K562 (cell line): ENCODE results near the gene GLB1L2. TPM values are rescaled to one million over a fixed set of nuclear protein-coding genes. Genes with fewer than 3 reads are reported as not detected.
A peak's percentile ranks its signal among the peaks of the same experiment; 100 is the strongest.

ENCODE experiments used
- ATAC-seq: fragments of 200-7000 bp; cut with Tn5 transposase; 3 replicates; pipeline ENCODE4 v1.9.1; 2020; ENCODE audit warnings: moderate library complexity
- BruUV-seq: library from RNA; stranded (reverse); fragments of 400-500 nt; replicated peaks from 2 replicates; lab custom pipeline; 2021; lab: Mats Ljungman, UMichigan
- CTCF ChIA-PET: fragments of 300-600 bp; formaldehyde crosslinking; extraction: SDS; loops from one replicate; lab custom pipeline; 2021; ENCODE audit warnings: low intra/inter-chr PET ratio; lab: Yijun Ruan, JAX
- POLR2A ChIA-PET: fragments of 300-600, 350-650 bp; sonication (Branson Sonifier 250); formaldehyde crosslinking; extraction: SDS; loops from one replicate; lab custom pipeline; 2021; ENCODE audit warnings: antibody characterized with exemption, inconsistent platforms; lab: Yijun Ruan, JAX
- DNase-seq, 4 experiments: peaks; one replicate each; pipeline versions ENCODE4 v3.0.0 to v3.0.0-alpha.2; 2011 to 2018; ENCODE audit warnings: low spot score in 3 of 4, mixed read lengths in 3 of 4; ENCODE audit errors: extremely low read depth in 1 of 4
- FAIRE-seq: peaks from 2 replicates; lab custom pipeline; 2011; peaks lifted over from hg19 to GRCh38; lab: Jason Lieb, UNC
- H2AFZ ChIP-seq: 2 replicates; pipeline ENCODE4 v1.6.0; 2011; ENCODE audit warnings: low read depth, low read length, control low read depth, inconsistent platforms
- H3K27ac ChIP-seq: fragments of 200-600 bp; 3 replicates; pipeline ENCODE4 v1.8.0; 2011; ENCODE audit warnings: low read depth, mild to moderate bottlenecking, control low read depth, inconsistent platforms, low read length, moderate library complexity, mixed read lengths; ENCODE audit errors: extremely low read depth
- H3K27me3 ChIP-seq, 2 experiments: fragments of 300-600 bp in 1 of 2; 2 replicates in 1 of 2; 3 replicates in 1 of 2; pipeline versions ENCODE4 v1.6.0 to v1.8.0; 2011; ENCODE audit warnings: inconsistent platforms in 2 of 2, low read length in 2 of 2, mild to moderate bottlenecking in 1 of 2, mixed read lengths in 1 of 2, moderate library complexity in 1 of 2; ENCODE audit not compliant: control insufficient read depth in 2 of 2, insufficient read depth in 2 of 2
- H3K36me3 ChIP-seq: fragments of 300-600 bp; 3 replicates; pipeline ENCODE4 v1.8.0; 2011; ENCODE audit warnings: mild to moderate bottlenecking, low read length, inconsistent platforms; ENCODE audit not compliant: control insufficient read depth, insufficient read depth
- H3K4me1 ChIP-seq, 2 experiments: fragments of 200-600 bp in 1 of 2; replicated peaks in 1 of 2; 2 replicates in 1 of 2; 3 replicates in 1 of 2; pipeline versions ENCODE4 v1.5.1 to v1.8.0; 2011; ENCODE audit warnings: inconsistent platforms in 2 of 2, low read length in 2 of 2, mild to moderate bottlenecking in 1 of 2, mixed read lengths in 1 of 2, moderate library complexity in 1 of 2; ENCODE audit not compliant: control insufficient read depth in 2 of 2, insufficient read depth in 2 of 2
- H3K4me2 ChIP-seq: 2 replicates; pipeline ENCODE4 v1.6.1; 2011; ENCODE audit warnings: low read length, control low read depth, inconsistent platforms, mixed read lengths; ENCODE audit not compliant: insufficient read depth
- H3K4me3 ChIP-seq: fragments of 200-600 bp; sonication (generic), shearing (Covaris generic); 2 replicates; pipeline ENCODE4 v1.5.1; 2016; ENCODE audit warnings: control low read depth, inconsistent platforms
- H3K79me2 ChIP-seq: fragments of 200-600 bp; 3 replicates; pipeline ENCODE4 v1.8.0; 2011; ENCODE audit warnings: low read length, inconsistent platforms; ENCODE audit not compliant: control insufficient read depth, insufficient read depth
- H3K9ac ChIP-seq, 2 experiments: 2 replicates each; pipeline versions ENCODE4 v1.6.0 to v1.6.1; 2011; ENCODE audit warnings: low read depth in 2 of 2, low read length in 2 of 2, control low read depth in 1 of 2, inconsistent platforms in 1 of 2, mild to moderate bottlenecking in 1 of 2, mixed read lengths in 1 of 2; ENCODE audit not compliant: insufficient read depth in 1 of 2
- H3K9me1 ChIP-seq: one replicate; pipeline ENCODE4 v1.6.0; 2011; ENCODE audit warnings: inconsistent platforms, mild to moderate bottlenecking, low read length, moderate library complexity; ENCODE audit not compliant: control insufficient read depth, insufficient read depth
- H3K9me3 ChIP-seq: replicated peaks from 2 replicates; pipeline ENCODE4 v1.5.1; 2011; ENCODE audit warnings: low read depth, low read length, inconsistent platforms; ENCODE audit not compliant: control insufficient read depth, insufficient read depth
- H4K20me1 ChIP-seq: replicated peaks from 2 replicates; pipeline ENCODE4 v1.6.1; 2011; ENCODE audit warnings: low read length, inconsistent platforms, mixed read lengths; ENCODE audit not compliant: control insufficient read depth, insufficient read depth
- BCOR ChIP-seq: fragments of 450-650 bp; IDR thresholded peaks from 2 replicates; pipeline ENCODE4 v1.6.1; 2016
- KDM1A ChIP-seq, 2 experiments: fragments of 450-650 bp; IDR thresholded peaks; 2 replicates each; pipeline ENCODE4 v1.6.1; 2016; ENCODE audit warnings: mild to moderate bottlenecking in 2 of 2
- PTBP1 ChIP-seq: fragments of 200-400 bp; formaldehyde crosslinking; IDR thresholded peaks from 2 replicates; pipeline ENCODE4 v1.6.1; 2017; ENCODE audit warnings: low read depth, low read length
- RBM25 ChIP-seq: fragments of 200-400 bp; formaldehyde crosslinking; IDR thresholded peaks from 2 replicates; pipeline ENCODE4 v1.6.1; 2018; ENCODE audit warnings: low read length, low read depth, moderate library complexity; ENCODE audit not compliant: severe bottlenecking
- SETDB1 ChIP-seq: IDR thresholded peaks from one replicate; pipeline ENCODE4 v1.6.1; 2012; ENCODE audit warnings: low read length, control low read depth, inconsistent platforms
- SMARCA5 ChIP-seq: fragments of 450-650 bp; IDR thresholded peaks from 2 replicates; pipeline ENCODE4 v1.6.1; 2016
- ZFP36 ChIP-seq: fragments of 150-350 bp; IDR thresholded peaks from 2 replicates; pipeline ENCODE4 v1.6.1; 2018; ENCODE audit warnings: low read length, low read depth; ENCODE audit not compliant: partially characterized antibody
- ZKSCAN3 ChIP-seq: fragments of 250-450 bp; sonication (Bioruptor Pico); IDR thresholded peaks from 2 replicates; pipeline ENCODE4 v1.4.0; 2020
- WGBS: fragments of 100-300 bp; shearing (Covaris generic); methylation state at CpG from one replicate; pipeline ENCODE4 v1.1.6; 2016; ENCODE audit warnings: low coverage, mixed read lengths; ENCODE audit not compliant: insufficient coverage; ENCODE audit errors: missing lambda C conversion rate; 5-methylcytosine and 5-hydroxymethylcytosine counted together
- in situ Hi-C: fragments of 300-500 bp; cut with MboI; formaldehyde crosslinking; loops from 4 replicates; pipeline ENCODE4 v1.15.0; 2018; ENCODE audit warnings: inconsistent platforms, mixed read lengths
- intact Hi-C: fragments of 100-400 bp; cut with micrococcal nuclease; formaldehyde crosslinking; loops from 2 replicates; pipeline ENCODE4 v1.14.2; 2022
- polyA plus RNA-seq, 8 experiments: library from polyadenylated mRNA; depleted of rRNA in 4 of 8; stranded (reverse) in 5 of 8; unstranded in 3 of 8; fragments of >200 nt; fragmentation: Nextera tagmentation in 2 of 8; fragmentation: Illumina TruSeq in 1 of 8; extraction: Ambion mirVana in 2 of 8; extraction: Trizol in 1 of 8; gene quantifications; 2 replicates each; pipeline versions ENCODE4 v1.2.1 to v1.2.3, GENCODE V29; 2011 to 2014; ENCODE audit warnings: inconsistent platforms in 1 of 8, missing spikeins in 1 of 8
- total RNA-seq, 7 experiments: library from RNA; depleted of rRNA in 6 of 7; stranded (reverse); fragments of >200 nt in 6 of 7; fragmentation: Illumina TruSeq in 2 of 7; extraction: Trizol in 2 of 7; gene quantifications; 2 replicates each; pipeline versions ENCODE4 v1.2.1 to v1.2.3, GENCODE V29; 2011 to 2021; ENCODE audit warnings: low replicate concordance in 1 of 7
- TF ChIP-seq, protein P1 (sequence below), 2 experiments: fragments of 200-800 bp in 1 of 2; sonication (Bioruptor generic) in 1 of 2; sonication (generic) in 1 of 2; formaldehyde crosslinking in 1 of 2; IDR thresholded peaks in 1 of 2; conservative IDR thresholded peaks in 1 of 2; 2 replicates each; pipeline versions ENCODE4 v1.5.0 to v1.6.1; 2016 to 2020; ENCODE audit warnings: missing compliant biosample characterization in 1 of 2, missing genetic modification characterization in 1 of 2, missing genetic modification reagents in 1 of 2
- TF ChIP-seq, protein P2 (sequence below): fragments of 450-650 bp; formaldehyde crosslinking; IDR thresholded peaks from 2 replicates; pipeline ENCODE4 v1.4.0; 2022; ENCODE audit warnings: mild to moderate bottlenecking, moderate library complexity
- TF ChIP-seq, protein P3 (sequence below): IDR thresholded peaks from 3 replicates; pipeline ENCODE4 v1.6.1; 2011; ENCODE audit warnings: borderline replicate concordance, mild to moderate bottlenecking, moderate library complexity; ENCODE audit not compliant: insufficient read length; ENCODE audit errors: extremely low read depth

The GLB1L2 gene
- total and polyA plus RNA-seq, 9 of the 15 experiments (the other 6 are each of a cell fraction or from before 2014, with no cell fraction given): 0.84 to 21.4 (median 13.8) TPM

DNA sequence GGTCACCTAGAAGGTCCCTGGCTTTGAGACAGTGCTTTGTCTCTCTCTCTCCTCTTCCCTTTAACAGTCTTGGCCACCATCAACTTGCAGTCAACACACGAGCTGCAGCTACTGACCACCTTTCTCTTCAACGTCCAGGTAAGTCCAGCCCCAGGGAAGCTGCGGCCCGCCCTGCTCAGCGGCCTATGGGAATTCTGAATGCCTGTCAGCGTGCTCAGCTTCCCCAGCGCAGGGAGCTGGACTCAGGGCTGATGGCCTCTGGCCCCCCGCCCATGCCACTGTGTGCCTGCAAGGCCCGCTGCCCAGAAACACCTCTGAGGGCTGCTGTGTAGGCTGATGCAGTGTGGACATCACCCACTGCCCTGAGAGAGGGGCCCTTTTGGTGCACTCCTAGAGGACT, 32.5 kb downstream of the GLB1L2 start (continued):
- no peak for TF ChIP-seq ZKSCAN3 (CRISPR knock-in tag)

DNA sequence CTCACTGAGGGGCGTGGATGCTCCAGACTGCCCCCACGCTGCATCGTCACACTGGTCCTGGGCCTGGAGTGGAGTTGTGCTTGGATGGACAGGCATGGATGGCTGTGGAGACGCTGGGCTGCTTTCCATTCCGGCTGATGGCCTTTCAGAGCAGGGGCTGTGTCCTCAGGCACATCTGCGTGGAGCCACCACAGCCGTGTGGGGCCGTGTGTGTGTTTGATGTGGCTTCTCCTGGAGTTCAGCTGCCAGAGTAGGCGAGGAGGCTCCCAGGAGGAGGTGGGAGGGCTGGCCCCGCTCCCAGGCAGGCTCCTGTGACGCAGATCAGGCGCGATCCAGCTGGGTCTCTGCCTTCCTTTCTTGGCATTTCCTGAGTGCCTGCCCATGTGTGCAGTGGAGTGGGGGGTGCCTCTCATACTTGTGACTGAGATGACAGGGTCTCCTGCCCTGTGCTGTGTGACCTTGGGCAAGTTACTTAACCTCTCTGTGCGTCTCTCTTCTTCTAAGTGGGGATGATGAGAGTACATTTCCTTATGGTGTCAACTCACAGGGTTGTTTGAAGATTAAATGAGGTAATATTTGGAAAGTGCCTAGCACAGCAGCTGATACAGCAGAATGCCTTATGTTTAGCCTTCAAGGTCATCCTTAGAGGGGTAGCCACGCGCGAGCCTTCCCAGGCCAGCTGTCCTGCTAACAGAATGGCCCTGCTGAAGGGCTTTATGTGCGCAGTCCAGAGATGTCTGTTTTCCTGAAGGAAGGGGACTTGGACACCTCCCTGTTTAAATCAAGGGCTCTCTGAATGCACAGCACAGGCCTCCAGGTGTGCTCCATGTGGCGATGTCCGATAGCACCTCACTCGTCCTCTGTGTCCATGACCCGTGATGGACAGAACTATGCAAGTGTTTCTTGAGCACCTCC, 33.5 kb downstream of the GLB1L2 start:
- Histone ChIP-seq H3K27ac (no peak overlapping the region), H3K36me3 (no peaks in the 10 kb centered on the region; the same call in 2 of the 3 replicates), H3K79me2 (no peaks in the 10 kb centered on the region), H3K4me2 (no peak overlapping the region), H3K9me1 (peaks cover 4% of the 10 kb centered on the region), H3K9me3 (no peaks in the 10 kb centered on the region), H3K4me3 (no peak overlapping the region), H4K20me1 (no peaks in the 10 kb centered on the region), H3K4me1 (peaks cover 0 to 9% of the 10 kb centered on the region in 2 experiments; a peak in 2 of 5 replicates), H3K27me3 (no peaks in the 10 kb centered on the region), H3K9ac (no peak overlapping the region)
- POLR2A ChIA-PET: no interaction called here
- ATAC-seq: no peak
- intact Hi-C loops: no loop called here
- no peak for DNase-seq
- BruUV-seq: no TSS peak
- 61% methylated on average over 22 of the region's 22 CpGs for WGBS
- no peak for FAIRE-seq
- TF ChIP-seq, protein P1, sequence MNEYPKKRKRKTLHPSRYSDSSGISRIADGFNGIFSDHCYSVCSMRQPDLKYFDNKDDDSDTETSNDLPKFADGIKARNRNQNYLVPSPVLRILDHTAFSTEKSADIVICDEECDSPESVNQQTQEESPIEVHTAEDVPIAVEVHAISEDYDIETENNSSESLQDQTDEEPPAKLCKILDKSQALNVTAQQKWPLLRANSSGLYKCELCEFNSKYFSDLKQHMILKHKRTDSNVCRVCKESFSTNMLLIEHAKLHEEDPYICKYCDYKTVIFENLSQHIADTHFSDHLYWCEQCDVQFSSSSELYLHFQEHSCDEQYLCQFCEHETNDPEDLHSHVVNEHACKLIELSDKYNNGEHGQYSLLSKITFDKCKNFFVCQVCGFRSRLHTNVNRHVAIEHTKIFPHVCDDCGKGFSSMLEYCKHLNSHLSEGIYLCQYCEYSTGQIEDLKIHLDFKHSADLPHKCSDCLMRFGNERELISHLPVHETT (CRISPR knock-in tag; conservative IDR thresholded peaks at IDR 0.05 in 1 of 2, IDR thresholded peaks at IDR 0.05 in 1 of 2): 0 out of 4 replicates have a peak, but pooled peaks of 1 of the 2 experiments have one; percentile 35
- TF ChIP-seq ZFP36: peak; percentile 88
- peak; percentile 82 for TF ChIP-seq RBM25
- TF ChIP-seq, protein P2, sequence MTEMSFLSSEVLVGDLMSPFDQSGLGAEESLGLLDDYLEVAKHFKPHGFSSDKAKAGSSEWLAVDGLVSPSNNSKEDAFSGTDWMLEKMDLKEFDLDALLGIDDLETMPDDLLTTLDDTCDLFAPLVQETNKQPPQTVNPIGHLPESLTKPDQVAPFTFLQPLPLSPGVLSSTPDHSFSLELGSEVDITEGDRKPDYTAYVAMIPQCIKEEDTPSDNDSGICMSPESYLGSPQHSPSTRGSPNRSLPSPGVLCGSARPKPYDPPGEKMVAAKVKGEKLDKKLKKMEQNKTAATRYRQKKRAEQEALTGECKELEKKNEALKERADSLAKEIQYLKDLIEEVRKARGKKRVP: no peak
- peak; percentile 43; the same call in 1 of the 2 replicates for TF ChIP-seq PTBP1
- TF ChIP-seq, protein P3, sequence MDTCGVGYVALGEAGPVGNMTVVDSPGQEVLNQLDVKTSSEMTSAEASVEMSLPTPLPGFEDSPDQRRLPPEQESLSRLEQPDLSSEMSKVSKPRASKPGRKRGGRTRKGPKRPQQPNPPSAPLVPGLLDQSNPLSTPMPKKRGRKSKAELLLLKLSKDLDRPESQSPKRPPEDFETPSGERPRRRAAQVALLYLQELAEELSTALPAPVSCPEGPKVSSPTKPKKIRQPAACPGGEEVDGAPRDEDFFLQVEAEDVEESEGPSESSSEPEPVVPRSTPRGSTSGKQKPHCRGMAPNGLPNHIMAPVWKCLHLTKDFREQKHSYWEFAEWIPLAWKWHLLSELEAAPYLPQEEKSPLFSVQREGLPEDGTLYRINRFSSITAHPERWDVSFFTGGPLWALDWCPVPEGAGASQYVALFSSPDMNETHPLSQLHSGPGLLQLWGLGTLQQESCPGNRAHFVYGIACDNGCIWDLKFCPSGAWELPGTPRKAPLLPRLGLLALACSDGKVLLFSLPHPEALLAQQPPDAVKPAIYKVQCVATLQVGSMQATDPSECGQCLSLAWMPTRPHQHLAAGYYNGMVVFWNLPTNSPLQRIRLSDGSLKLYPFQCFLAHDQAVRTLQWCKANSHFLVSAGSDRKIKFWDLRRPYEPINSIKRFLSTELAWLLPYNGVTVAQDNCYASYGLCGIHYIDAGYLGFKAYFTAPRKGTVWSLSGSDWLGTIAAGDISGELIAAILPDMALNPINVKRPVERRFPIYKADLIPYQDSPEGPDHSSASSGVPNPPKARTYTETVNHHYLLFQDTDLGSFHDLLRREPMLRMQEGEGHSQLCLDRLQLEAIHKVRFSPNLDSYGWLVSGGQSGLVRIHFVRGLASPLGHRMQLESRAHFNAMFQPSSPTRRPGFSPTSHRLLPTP: no peak
- no peak for TF ChIP-seq SETDB1
- peak; percentile 58; the same call in 1 of the 2 replicates for TF ChIP-seq BCOR
- TF ChIP-seq SMARCA5: peak; percentile 49; the same call in 1 of the 2 replicates
- peak in 1 of 2 experiments; percentile 40; a peak in 2 of 4 replicates for TF ChIP-seq KDM1A (IDR thresholded peaks at IDR 0.05)
- TF ChIP-seq, all 486 proteins: peak for 7
- H2AFZ ChIP-seq: no peak overlapping the region
- CTCF ChIA-PET: no interaction called here
- in situ Hi-C loops: no loop called here
